ENCODE results near the gene RAD51B.

Gene RAD51B

DNA sequence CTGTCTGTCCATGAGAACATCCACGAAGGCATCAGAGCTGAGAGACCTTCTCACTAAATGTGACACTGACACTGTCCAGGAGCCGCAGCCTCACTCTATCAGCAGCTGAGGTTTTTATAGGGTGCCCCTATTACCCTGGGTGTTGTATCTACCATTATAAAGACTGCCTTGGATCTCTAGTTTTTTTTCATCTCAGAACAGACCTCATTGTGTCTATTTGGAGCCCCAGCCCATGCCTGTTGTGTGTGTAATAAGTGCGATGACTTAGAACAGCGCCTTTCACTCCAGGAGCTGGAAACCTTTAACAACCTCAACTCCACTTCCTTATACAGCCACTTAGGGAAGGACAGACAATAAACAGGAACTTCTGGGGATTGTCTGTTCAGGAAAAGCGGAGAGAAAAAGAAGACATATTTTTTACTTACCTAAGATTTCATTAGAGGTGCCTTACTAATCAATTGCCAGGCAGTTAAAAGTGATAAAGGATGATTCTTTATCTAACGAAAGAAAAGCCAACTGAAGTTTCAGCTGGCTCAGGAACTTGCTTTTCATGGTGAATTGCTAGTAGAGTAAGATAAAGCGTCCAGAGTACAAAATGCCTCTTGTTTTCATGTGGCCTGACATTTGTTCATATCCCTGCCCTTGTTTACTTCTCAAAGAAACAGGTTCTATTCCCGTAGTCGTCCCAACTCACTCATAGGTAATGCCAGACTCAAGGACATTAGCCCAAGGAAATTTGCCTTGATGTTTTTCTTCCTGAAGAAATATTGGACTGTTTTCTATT is 420.6 kb downstream of the RAD51B start:
- TF ChIP-seq, protein P1, sequence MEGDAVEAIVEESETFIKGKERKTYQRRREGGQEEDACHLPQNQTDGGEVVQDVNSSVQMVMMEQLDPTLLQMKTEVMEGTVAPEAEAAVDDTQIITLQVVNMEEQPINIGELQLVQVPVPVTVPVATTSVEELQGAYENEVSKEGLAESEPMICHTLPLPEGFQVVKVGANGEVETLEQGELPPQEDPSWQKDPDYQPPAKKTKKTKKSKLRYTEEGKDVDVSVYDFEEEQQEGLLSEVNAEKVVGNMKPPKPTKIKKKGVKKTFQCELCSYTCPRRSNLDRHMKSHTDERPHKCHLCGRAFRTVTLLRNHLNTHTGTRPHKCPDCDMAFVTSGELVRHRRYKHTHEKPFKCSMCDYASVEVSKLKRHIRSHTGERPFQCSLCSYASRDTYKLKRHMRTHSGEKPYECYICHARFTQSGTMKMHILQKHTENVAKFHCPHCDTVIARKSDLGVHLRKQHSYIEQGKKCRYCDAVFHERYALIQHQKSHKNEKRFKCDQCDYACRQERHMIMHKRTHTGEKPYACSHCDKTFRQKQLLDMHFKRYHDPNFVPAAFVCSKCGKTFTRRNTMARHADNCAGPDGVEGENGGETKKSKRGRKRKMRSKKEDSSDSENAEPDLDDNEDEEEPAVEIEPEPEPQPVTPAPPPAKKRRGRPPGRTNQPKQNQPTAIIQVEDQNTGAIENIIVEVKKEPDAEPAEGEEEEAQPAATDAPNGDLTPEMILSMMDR (IDR thresholded peaks at IDR 0.05; ENCODE audit: low read depth, low read length) = no peak
- H3K4me3 ChIP-seq (ENCODE audit: low read depth, low read length) = no peak overlapping the region

DNA sequence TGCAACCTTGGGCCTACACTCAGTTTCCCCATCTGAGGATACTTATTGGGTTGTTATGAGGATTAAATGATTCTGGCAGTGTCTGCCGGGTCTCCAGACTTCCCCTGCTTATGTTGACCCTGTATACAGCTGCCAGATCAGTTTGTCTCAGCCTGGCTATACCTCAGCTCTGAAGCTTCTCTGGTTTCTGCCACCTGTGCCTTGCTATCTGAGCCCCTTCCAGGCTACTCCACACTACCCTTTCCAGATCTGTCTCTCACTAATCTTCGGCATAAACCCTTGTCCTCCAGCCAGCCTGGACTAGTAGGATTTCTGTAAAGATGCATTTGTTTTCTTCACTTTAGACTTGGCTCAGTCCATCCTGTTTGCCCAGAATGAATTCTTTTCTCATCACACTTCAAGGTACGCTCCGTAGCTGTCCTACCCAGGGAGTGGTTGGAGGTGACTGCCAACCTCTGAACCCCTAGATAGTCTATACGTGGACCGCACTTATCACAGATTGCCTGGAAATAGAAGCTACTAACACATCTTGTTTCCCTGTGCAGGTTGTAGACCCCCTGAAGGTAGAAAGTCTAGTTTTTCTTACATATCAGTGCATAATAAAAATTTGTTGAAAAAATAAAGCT is 422.4 kb downstream of the RAD51B start:
- H3K4me3 ChIP-seq (ENCODE audit: low read depth, low read length) = no peak overlapping the region
- TF ChIP-seq, protein P1 (IDR thresholded peaks at IDR 0.05; ENCODE audit: low read depth, low read length) = no peak

DNA sequence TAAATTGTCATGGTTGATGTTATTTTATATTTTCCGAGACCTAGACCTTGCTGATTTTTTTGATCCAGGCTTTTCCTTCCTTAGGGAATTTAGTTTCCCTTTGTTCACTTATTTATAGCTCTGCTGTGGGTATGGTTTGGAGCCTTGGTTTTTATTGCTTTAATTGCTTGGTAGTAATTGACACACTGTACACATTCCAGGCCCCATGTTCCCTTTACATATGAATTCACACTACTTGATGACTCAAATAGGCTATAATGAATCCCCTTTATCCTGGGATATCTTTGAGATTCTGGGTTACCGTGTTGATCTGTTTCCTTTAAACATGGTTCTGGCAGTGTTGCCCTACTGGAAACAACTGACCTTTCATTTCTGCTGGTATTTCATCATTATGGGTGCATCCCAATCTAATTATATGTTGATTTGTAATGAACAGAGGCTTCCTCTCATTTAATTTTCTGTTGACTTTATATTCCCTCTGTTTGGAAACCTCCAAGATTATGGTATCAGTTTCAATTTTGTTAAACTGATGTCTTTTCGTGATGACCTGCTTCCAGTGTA is 424.0 kb downstream of the RAD51B start:
- TF ChIP-seq, protein P1 (IDR thresholded peaks at IDR 0.05; ENCODE audit: low read depth, low read length) = no peak
- no peak overlapping the region for H3K4me3 ChIP-seq (ENCODE audit: low read depth, low read length)

DNA sequence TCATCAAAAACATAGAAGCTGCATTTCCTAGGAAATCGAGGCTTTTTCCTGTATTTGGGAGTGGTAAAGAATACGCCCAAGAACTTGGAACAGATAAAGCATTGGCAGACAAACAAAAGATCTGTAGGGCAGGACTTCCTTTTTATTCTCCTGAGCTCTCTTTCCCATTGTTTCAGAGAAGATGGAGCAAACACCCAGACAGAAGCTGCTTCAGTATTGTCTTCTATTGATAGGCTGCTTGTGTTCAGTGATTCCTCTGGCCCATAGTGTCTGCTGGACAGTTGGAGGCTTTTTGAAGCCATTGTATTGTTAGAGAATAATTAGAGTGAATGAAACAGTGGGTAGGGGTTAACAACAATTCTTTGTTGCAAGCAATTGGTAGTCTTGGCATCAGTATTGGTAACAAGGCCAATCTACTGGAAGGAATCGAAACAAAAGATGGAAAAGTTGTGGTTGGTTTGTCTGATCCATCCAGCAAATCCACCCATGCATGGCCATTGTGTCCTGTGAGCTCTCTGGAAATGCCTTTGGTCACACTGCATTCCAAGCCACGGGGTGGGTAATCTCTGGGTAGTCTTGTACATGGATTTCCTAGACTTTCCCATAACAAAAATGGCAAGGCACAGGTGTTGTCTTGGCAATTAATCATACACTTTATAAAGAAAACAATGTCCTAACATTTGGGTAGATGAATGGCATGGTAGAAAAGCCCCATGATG is 424.8 kb downstream of the RAD51B start:
- TF ChIP-seq, protein P1 (IDR thresholded peaks at IDR 0.05; ENCODE audit: low read depth, low read length) = no peak
- no peak overlapping the region for H3K4me3 ChIP-seq (ENCODE audit: low read depth, low read length)

DNA sequence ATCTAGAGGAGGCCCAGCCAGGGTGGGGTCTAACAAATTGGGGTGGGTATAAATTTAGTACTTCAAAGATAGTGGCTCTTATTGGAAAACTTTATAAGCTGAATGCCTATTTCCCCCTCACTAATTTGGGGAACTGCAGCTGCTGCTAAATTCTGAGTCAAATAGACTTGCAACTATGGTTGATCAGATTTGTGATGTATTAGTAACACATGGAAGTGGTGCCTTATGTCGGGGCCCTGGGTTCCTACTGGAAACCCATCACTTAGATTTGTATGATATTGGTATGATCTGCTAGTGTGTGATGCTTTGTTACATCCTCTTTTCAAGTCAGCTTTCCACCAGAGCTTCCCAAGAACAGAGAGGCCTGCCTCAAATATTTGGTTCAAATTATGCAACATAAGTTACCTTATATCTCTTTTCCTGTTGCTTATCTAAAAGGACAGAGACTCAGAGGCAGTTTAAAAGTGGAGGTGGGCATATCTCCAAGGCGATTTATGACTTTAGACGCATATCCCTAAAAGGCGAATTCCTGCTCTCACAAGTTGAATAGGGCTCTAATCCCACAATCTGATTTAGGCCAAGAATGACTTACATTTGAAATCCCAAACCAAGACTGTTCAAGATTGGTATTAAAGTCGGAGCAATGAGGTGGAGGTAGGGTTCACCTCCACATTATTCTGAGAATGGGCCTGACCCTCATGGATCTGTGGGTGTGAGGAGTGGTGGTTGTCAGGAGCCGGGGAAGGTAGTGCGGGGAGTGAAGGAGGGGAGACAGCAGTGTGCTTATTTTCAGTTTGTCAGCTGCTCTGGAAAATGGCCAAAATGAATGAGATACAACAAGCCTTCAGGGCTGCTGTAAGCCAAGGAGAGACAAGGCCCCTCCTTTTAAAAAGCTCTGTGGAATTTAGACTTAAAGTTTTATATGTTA is 425.8 kb downstream of the RAD51B start:
- TF ChIP-seq, protein P1 (IDR thresholded peaks at IDR 0.05; ENCODE audit: low read depth, low read length) = no peak
- no peak overlapping the region for H3K4me3 ChIP-seq (ENCODE audit: low read depth, low read length)

DNA sequence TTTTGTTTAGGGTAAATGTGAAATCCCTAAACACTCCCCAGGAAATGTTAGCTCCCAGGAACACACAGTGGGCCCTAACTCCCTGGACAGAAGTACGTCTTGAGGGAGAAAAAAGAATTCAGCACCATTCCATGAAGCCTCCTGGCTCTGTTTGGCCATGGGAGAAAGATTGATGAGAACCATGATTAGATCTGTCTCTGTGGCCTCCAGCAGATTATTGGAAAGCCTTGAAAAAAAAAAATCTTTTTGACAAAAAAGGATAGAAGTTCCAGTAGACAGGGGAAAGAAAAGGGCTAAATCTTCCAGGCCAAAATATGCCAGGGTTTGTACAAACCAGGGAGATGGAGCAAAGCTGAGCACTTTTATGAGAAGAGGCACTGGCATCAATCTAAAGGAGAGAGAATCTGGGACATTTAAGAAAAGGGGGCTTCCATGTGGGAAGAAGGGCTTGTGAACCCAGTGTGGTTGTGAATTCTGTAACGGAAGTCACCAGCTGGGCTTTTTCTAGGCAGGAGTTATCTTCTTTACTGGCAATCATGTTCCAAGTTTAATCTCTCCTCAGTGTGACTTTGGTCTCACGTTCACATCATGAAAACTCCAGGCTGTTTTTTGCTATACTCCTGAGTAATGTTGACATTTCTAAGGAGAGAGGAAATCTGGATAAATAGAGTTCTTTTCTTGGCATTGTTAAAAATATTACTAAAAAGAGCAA is 426.7 kb downstream of the RAD51B start:
- TF ChIP-seq, protein P1 (IDR thresholded peaks at IDR 0.05; ENCODE audit: low read depth, low read length) = no peak
- H3K4me3 ChIP-seq (ENCODE audit: low read depth, low read length) = no peak overlapping the region
